GM21737 (cell line): ENCODE measurements around the gene NTN3.

Experiments
- ATAC-seq: cut with Tn5 transposase; IDR thresholded peaks from one replicate; pipeline ENCODE4 v1.9.1; 2021; ENCODE audit warnings: mild to moderate bottlenecking, moderate library complexity; ENCODE audit not compliant: unreplicated experiment

The NTN3 gene

GRCh38 chr16:2511996-2512734 lies 41.1 kb downstream of the NTN3 start:
- no peak for ATAC-seq

- no peak for ATAC-seq
Observed at GRCh38 chr16:2512735-2513404, 41.8 kb downstream of the NTN3 start.

GRCh38 chr16:2513405-2514332 lies 42.6 kb downstream of the NTN3 start, which contains the start of gene ATP6V0C:
TSS of gene ATP6V0C (plus strand) at chr16:2513952. CDS start at chr16:2514104, 152 bp downstream.
- peak; percentile 58 for ATAC-seq

GRCh38 chr16:2514333-2515179 lies 43.5 kb downstream of the NTN3 start:
- no peak for ATAC-seq

- ATAC-seq = no peak
Observed at GRCh38 chr16:2515180-2515851, 44.2 kb downstream of the NTN3 start.

- ATAC-seq = no peak
Observed at GRCh38 chr16:2516391-2517240, 45.5 kb downstream of the NTN3 start.

GRCh38 chr16:2517954-2518605 lies 47.0 kb downstream of the NTN3 start:
- ATAC-seq = no peak

GRCh38 chr16:2518823-2519710 lies 48.0 kb downstream of the NTN3 start:
- no peak for ATAC-seq

GRCh38 chr16:2519711-2520080 lies 48.6 kb downstream of the NTN3 start:
- no peak for ATAC-seq

GRCh38 chr16:2520097-2520783 lies 49.1 kb downstream of the NTN3 start, which contains the start of gene AMDHD2:
TSS of gene AMDHD2 (plus strand) at chr16:2520371. CDS start at chr16:2520459, 88 bp downstream.
- peak; percentile 35 for ATAC-seq

- no peak for ATAC-seq
Observed at GRCh38 chr16:2520784-2521531, 49.9 kb downstream of the NTN3 start.
